ENCODE results near the gene ARHGAP24. TPM values are rescaled to one million over a fixed set of nuclear protein-coding genes. Genes with fewer than 3 reads are reported as not detected.

Gene ARHGAP24
- polyA plus RNA-seq, 2 of the 4 experiments (the other 2 are of a cell fraction): 1.7 to 12.1 TPM

DNA sequence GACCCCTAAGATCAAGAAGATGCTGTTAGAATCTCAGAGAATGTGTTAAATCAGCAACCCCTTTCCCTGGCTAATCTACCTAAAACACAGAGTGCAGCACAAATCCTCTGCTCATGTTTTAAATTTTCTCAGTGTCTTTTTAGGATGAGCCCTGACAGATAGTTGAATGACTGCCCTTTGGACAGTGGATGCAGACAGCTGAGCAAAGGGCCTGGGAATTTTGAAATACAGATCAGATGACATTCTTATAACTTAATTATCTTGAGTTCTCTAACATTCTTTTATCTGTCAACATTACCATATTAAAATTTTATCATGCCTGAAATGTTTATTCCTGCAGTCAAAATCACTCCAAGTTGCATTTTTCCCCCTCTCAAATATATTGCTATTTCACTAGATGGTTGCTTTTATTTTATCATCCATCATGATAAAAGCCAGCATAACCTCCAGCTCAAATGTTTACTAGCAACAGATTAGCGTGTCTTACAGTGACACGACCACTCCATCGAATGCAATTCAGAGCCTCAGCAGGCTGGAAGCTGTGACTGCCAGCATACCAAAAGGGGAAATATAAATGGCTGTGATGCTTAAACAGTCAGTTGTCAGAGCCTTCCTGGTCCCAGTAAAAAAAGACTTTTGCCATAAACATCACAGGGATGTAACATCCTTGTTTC is 22.8 kb upstream of the ARHGAP24 start:
- H3K9me3 ChIP-seq: no peaks in the 10 kb centered on the region
- TF ChIP-seq FOSB (CRISPR knock-in tag; IDR thresholded peaks at IDR 0.05) (no peak), ESRRA (IDR thresholded peaks at IDR 0.05; ENCODE audit: borderline replicate concordance, low read length) (no peak), ZFP36 (IDR thresholded peaks at IDR 0.05; ENCODE audit: borderline replicate concordance, partially characterized antibody) (no peak), HOXB13 (CRISPR knock-in tag; IDR thresholded peaks at IDR 0.05; ENCODE audit: low read depth) (no peak), EP300 (IDR thresholded peaks at IDR 0.05) (no peak), POLR2AphosphoS2 (conservative IDR thresholded peaks at IDR 0.05; ENCODE audit: low read length) (no peak), NPAS2 (CRISPR knock-in tag; IDR thresholded peaks at IDR 0.05; ENCODE audit: borderline replicate concordance) (no peak), RAD21 (conservative IDR thresholded peaks at IDR 0.05 in 1 of 2, IDR thresholded peaks at IDR 0.05 in 1 of 2) (no peak), JUN (IDR thresholded peaks at IDR 0.05) (no peak), NR3C1 (IDR thresholded peaks at IDR 0.05) (no peak), CHD4 (IDR thresholded peaks at IDR 0.05; ENCODE audit: borderline replicate concordance) (no peak), HEYL (CRISPR knock-in tag; IDR thresholded peaks at IDR 0.05) (no peak)
- TF ChIP-seq, protein P1, sequence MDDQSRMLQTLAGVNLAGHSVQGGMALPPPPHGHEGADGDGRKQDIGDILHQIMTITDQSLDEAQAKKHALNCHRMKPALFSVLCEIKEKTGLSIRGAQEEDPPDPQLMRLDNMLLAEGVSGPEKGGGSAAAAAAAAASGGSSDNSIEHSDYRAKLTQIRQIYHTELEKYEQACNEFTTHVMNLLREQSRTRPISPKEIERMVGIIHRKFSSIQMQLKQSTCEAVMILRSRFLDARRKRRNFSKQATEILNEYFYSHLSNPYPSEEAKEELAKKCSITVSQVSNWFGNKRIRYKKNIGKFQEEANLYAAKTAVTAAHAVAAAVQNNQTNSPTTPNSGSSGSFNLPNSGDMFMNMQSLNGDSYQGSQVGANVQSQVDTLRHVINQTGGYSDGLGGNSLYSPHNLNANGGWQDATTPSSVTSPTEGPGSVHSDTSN (IDR thresholded peaks at IDR 0.05): no peak
- TF ChIP-seq, protein P2, sequence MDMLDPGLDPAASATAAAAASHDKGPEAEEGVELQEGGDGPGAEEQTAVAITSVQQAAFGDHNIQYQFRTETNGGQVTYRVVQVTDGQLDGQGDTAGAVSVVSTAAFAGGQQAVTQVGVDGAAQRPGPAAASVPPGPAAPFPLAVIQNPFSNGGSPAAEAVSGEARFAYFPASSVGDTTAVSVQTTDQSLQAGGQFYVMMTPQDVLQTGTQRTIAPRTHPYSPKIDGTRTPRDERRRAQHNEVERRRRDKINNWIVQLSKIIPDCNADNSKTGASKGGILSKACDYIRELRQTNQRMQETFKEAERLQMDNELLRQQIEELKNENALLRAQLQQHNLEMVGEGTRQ (IDR thresholded peaks at IDR 0.05): no peak
- TF ChIP-seq, protein P3, sequence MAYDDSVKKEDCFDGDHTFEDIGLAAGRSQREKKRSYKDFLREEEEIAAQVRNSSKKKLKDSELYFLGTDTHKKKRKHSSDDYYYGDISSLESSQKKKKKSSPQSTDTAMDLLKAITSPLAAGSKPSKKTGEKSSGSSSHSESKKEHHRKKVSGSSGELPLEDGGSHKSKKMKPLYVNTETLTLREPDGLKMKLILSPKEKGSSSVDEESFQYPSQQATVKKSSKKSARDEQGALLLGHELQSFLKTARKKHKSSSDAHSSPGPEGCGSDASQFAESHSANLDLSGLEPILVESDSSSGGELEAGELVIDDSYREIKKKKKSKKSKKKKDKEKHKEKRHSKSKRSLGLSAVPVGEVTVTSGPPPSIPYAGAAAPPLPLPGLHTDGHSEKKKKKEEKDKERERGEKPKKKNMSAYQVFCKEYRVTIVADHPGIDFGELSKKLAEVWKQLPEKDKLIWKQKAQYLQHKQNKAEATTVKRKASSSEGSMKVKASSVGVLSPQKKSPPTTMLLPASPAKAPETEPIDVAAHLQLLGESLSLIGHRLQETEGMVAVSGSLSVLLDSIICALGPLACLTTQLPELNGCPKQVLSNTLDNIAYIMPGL (CRISPR knock-in tag; IDR thresholded peaks at IDR 0.05; ENCODE audit: borderline replicate concordance): no peak
- TF ChIP-seq, protein P4, sequence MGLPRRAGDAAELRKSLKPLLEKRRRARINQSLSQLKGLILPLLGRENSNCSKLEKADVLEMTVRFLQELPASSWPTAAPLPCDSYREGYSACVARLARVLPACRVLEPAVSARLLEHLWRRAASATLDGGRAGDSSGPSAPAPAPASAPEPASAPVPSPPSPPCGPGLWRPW (IDR thresholded peaks at IDR 0.05): no peak
- TF ChIP-seq, protein P5, sequence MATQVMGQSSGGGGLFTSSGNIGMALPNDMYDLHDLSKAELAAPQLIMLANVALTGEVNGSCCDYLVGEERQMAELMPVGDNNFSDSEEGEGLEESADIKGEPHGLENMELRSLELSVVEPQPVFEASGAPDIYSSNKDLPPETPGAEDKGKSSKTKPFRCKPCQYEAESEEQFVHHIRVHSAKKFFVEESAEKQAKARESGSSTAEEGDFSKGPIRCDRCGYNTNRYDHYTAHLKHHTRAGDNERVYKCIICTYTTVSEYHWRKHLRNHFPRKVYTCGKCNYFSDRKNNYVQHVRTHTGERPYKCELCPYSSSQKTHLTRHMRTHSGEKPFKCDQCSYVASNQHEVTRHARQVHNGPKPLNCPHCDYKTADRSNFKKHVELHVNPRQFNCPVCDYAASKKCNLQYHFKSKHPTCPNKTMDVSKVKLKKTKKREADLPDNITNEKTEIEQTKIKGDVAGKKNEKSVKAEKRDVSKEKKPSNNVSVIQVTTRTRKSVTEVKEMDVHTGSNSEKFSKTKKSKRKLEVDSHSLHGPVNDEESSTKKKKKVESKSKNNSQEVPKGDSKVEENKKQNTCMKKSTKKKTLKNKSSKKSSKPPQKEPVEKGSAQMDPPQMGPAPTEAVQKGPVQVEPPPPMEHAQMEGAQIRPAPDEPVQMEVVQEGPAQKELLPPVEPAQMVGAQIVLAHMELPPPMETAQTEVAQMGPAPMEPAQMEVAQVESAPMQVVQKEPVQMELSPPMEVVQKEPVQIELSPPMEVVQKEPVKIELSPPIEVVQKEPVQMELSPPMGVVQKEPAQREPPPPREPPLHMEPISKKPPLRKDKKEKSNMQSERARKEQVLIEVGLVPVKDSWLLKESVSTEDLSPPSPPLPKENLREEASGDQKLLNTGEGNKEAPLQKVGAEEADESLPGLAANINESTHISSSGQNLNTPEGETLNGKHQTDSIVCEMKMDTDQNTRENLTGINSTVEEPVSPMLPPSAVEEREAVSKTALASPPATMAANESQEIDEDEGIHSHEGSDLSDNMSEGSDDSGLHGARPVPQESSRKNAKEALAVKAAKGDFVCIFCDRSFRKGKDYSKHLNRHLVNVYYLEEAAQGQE (IDR thresholded peaks at IDR 0.05): no peak
- no peak for FAIRE-seq
- ATAC-seq: no peak
- ChIA-PET CTCF (no interaction called here), POLR2A (no interaction called here)
- H3K4me2 ChIP-seq: no peak overlapping the region
- H3K27ac ChIP-seq: no peak overlapping the region
- no peak for DNase-seq (ENCODE audit: low read depth in 1 of 2, low spot score in 1 of 2)
- WGBS (ENCODE audit: missing lambda C conversion rate): 86% methylated on average over 3 of the region's 3 CpGs
- no peaks in the 10 kb centered on the region for H3K4me1 ChIP-seq
- no peak overlapping the region for H3K4me3 ChIP-seq

DNA sequence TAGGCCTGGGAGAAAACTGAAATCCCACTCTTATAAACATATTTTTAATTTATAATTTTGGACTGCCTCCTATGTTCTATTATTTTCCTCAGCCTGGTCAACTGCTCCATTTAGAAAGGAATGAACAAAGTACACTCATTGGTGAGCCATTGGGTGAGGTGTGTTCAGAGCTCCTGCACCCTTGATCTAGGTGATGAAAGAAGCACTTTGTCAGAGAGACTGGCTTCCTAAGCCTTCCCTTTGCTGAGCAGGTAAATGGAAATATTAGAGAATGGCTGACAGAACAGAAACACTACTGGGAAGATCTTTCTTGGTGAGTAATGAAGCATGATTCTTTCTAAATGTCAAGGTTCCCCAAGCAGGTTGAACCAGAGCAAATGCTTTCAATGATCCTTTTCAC is 19.0 kb upstream of the ARHGAP24 start:
- Histone ChIP-seq H3K4me3 (no peak overlapping the region), H3K4me2 (no peak overlapping the region), H3K9me3 (no peaks in the 10 kb centered on the region), H3K4me1 (no peaks in the 10 kb centered on the region), H3K27ac (no peak overlapping the region)
- ChIA-PET CTCF (no interaction called here), POLR2A (no interaction called here)
- TF ChIP-seq KDM5A (IDR thresholded peaks at IDR 0.05): no peak
- TF ChIP-seq NPAS2 (CRISPR knock-in tag; IDR thresholded peaks at IDR 0.05; ENCODE audit: borderline replicate concordance): no peak
- no peak for TF ChIP-seq KDM1A (IDR thresholded peaks at IDR 0.05; ENCODE audit: low read depth)
- no peak for TF ChIP-seq ATOH8 (CRISPR knock-in tag; IDR thresholded peaks at IDR 0.05; ENCODE audit: low read depth)
- no peak for TF ChIP-seq JUNB (IDR thresholded peaks at IDR 0.05)
- ATAC-seq (no peak), DNase-seq (ENCODE audit: low read depth in 1 of 2, low spot score in 1 of 2) (no peak), FAIRE-seq (no peak)

All from A549 (cell line).